ENCODE data around the gene GLRX2.

DNA sequence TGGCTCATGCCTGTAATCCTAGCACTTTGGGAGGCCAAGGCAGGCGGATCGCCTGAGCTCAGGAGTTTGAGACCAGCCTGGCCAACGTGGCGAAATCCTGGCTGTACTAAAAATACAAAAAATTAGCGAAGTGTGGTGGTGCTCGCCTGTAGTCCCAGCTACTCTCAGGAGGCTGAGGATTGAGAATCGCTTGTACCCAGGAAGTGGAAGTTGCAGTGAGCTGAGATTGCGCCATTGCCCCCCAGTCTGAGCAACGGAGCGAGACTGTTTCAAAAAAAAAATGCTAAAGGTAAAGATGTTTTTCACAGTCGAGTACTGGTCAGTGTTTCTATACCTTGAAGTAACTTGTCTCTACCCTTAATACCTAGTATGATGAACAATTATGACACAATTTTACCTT lies 11.1 kb downstream of the GLRX2 start:
- TF ChIP-seq, protein P1, sequence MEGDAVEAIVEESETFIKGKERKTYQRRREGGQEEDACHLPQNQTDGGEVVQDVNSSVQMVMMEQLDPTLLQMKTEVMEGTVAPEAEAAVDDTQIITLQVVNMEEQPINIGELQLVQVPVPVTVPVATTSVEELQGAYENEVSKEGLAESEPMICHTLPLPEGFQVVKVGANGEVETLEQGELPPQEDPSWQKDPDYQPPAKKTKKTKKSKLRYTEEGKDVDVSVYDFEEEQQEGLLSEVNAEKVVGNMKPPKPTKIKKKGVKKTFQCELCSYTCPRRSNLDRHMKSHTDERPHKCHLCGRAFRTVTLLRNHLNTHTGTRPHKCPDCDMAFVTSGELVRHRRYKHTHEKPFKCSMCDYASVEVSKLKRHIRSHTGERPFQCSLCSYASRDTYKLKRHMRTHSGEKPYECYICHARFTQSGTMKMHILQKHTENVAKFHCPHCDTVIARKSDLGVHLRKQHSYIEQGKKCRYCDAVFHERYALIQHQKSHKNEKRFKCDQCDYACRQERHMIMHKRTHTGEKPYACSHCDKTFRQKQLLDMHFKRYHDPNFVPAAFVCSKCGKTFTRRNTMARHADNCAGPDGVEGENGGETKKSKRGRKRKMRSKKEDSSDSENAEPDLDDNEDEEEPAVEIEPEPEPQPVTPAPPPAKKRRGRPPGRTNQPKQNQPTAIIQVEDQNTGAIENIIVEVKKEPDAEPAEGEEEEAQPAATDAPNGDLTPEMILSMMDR (conservative IDR thresholded peaks at IDR 0.05; ENCODE audit: low read depth, low read length): no peak
- no peak for TF ChIP-seq EZH2phosphoT487 (IDR thresholded peaks at IDR 0.05; ENCODE audit: borderline replicate concordance, low read length)

Data from PC-3 (cell line).